HepG2 (cell line): ENCODE data around the gene GALNT10. TPM values are rescaled to one million over a fixed set of nuclear protein-coding genes. Genes with fewer than 3 reads are reported as not detected.

Experiments used
- ATAC-seq: fragments of 200-7000 bp; cut with Tn5 transposase; 3 replicates; pipeline ENCODE4 v1.9.1; 2020; ENCODE audit warnings: mild to moderate bottlenecking, moderate library complexity
- BruUV-seq: library from RNA; stranded (reverse); fragments of 400-500 nt; replicated peaks from 2 replicates; lab custom pipeline; 2021; lab: Mats Ljungman, UMichigan
- CTCF ChIA-PET: fragments of 300-600 bp; formaldehyde crosslinking; extraction: SDS; loops from one replicate; lab custom pipeline; 2021; ENCODE audit warnings: low total read pairs, inconsistent platforms, low intra/inter-chr PET ratio; lab: Yijun Ruan, JAX
- POLR2A ChIA-PET: fragments of 350-600 bp; sonication (Branson Sonifier 250); formaldehyde crosslinking; loops from one replicate; lab custom pipeline; 2020; ENCODE audit warnings: antibody characterized with exemption, inconsistent platforms; lab: Yijun Ruan, JAX
- DNase-seq: peaks from one replicate; pipeline ENCODE4 v3.0.0-alpha.2; 2015; ENCODE audit warnings: low spot score
- FAIRE-seq: peaks from 3 replicates; lab custom pipeline; 2011; peaks lifted over from hg19 to GRCh38; lab: Jason Lieb, UNC
- H2AFZ ChIP-seq: one replicate; pipeline ENCODE4 v1.6.1; 2011; ENCODE audit warnings: low read length, inconsistent platforms
- H3K27ac ChIP-seq: fragments of 300-600 bp; 3 replicates; pipeline ENCODE4 v1.8.0; 2011; ENCODE audit warnings: mixed run types, mild to moderate bottlenecking, mixed read lengths, low read length, inconsistent platforms; ENCODE audit not compliant: insufficient read depth; ENCODE audit errors: extremely low read length
- H3K27me3 ChIP-seq, 2 experiments: fragments of 200-600 bp in 1 of 2; 2 replicates in 1 of 2; 3 replicates in 1 of 2; pipeline versions ENCODE4 v1.6.0 to v1.8.0; 2011; ENCODE audit warnings: low read length in 2 of 2, mild to moderate bottlenecking in 2 of 2, moderate library complexity in 2 of 2, inconsistent platforms in 1 of 2; ENCODE audit not compliant: insufficient read depth in 2 of 2, control insufficient read depth in 1 of 2
- H3K36me3 ChIP-seq, 2 experiments: fragments of 200-600 bp in 1 of 2; replicated peaks in 1 of 2; 2 replicates in 1 of 2; 3 replicates in 1 of 2; pipeline versions ENCODE4 v1.5.1 to v1.8.0; 2011; ENCODE audit warnings: low read length in 2 of 2, inconsistent platforms in 1 of 2; ENCODE audit not compliant: insufficient read depth in 2 of 2, control insufficient read depth in 1 of 2
- H3K4me1 ChIP-seq: 2 replicates; pipeline ENCODE4 v1.5.1; 2012; ENCODE audit warnings: low read length, inconsistent platforms; ENCODE audit not compliant: insufficient read depth
- H3K4me2 ChIP-seq: 2 replicates; pipeline ENCODE4 v1.6.0; 2011; ENCODE audit warnings: low read depth, low read length, inconsistent platforms
- H3K4me3 ChIP-seq, 3 experiments: fragments of 200-600 bp in 1 of 3; sonication (generic), shearing (Covaris generic) in 1 of 3; replicated peaks in 1 of 3; 2 replicates each; pipeline ENCODE4 v1.5.1; 2011 to 2016; ENCODE audit warnings: low read length in 3 of 3, inconsistent platforms in 2 of 3, low read depth in 2 of 3, mild to moderate bottlenecking in 2 of 3, control low read depth in 1 of 3, mixed read lengths in 1 of 3; ENCODE audit not compliant: insufficient read depth in 1 of 3
- H3K79me2 ChIP-seq: one replicate; pipeline ENCODE4 v1.6.1; 2011; ENCODE audit warnings: low read length, inconsistent platforms; ENCODE audit not compliant: insufficient read depth
- H3K9ac ChIP-seq: 2 replicates; pipeline ENCODE4 v1.6.0; 2011; ENCODE audit warnings: mild to moderate bottlenecking, low read depth, low read length, inconsistent platforms; ENCODE audit not compliant: insufficient read depth
- H3K9me3 ChIP-seq: 2 replicates; pipeline ENCODE4 v1.5.1; 2012; ENCODE audit warnings: mild to moderate bottlenecking, low read length
- H4K20me1 ChIP-seq: 2 replicates; pipeline ENCODE4 v1.6.0; 2011; ENCODE audit warnings: inconsistent platforms, mild to moderate bottlenecking, low read length, moderate library complexity; ENCODE audit not compliant: insufficient read depth
- HNRNPK ChIP-seq: fragments of 200-400 bp; formaldehyde crosslinking; IDR thresholded peaks from 2 replicates; pipeline ENCODE4 v1.6.1; 2018; ENCODE audit warnings: low read length, low read depth, moderate library complexity, mild to moderate bottlenecking; ENCODE audit not compliant: poor library complexity, severe bottlenecking
- HOXD1 ChIP-seq: sonication (generic); formaldehyde crosslinking; IDR thresholded peaks from 2 replicates; pipeline ENCODE4 v1.5.0; 2020; ENCODE audit warnings: missing genetic modification reagents
- NCOR1 ChIP-seq: fragments of 200-600 bp; sonication (generic); IDR thresholded peaks from 2 replicates; pipeline ENCODE4 v1.7.0; 2017; ENCODE audit warnings: antibody characterized with exemption, low read length, borderline replicate concordance
- SMAD9 ChIP-seq: sonication (generic); formaldehyde crosslinking; IDR thresholded peaks from 2 replicates; pipeline ENCODE4 v1.5.1; 2020; ENCODE audit warnings: mild to moderate bottlenecking, missing genetic modification reagents
- ZKSCAN1 ChIP-seq: fragments of 150-350 bp; IDR thresholded peaks from 2 replicates; pipeline ENCODE4 v1.6.1; 2014; ENCODE audit warnings: low read length
- ZKSCAN5 ChIP-seq: sonication (generic); formaldehyde crosslinking; IDR thresholded peaks from 2 replicates; pipeline ENCODE4 v1.5.1; 2020; ENCODE audit warnings: mild to moderate bottlenecking, missing genetic modification reagents
- WGBS: methylation state at CpG from one replicate; pipeline ENCODE4 v1.1.6; 2017; ENCODE audit warnings: low lambda C conversion rate; 5-methylcytosine and 5-hydroxymethylcytosine counted together
- in situ Hi-C: cut with HindIII; loops from 2 replicates; pipeline ENCODE4 v1.10.0; 2017; ENCODE audit warnings: low pct_unique_long_range_greater_than_20kb; ENCODE audit not compliant: extremely low pct_ligation_motif_present
- intact Hi-C: fragments of 100-400 bp; cut with micrococcal nuclease; formaldehyde crosslinking; loops from one replicate; pipeline ENCODE4 v1.10.0; 2022; ENCODE audit not compliant: unreplicated experiment
- polyA plus RNA-seq, 8 experiments: library from polyadenylated mRNA; depleted of rRNA in 3 of 8; stranded (reverse) in 7 of 8; unstranded in 1 of 8; fragments of >200 nt; fragmentation: Illumina TruSeq in 4 of 8; extraction: Trizol in 4 of 8; gene quantifications; 2 replicates each; pipeline versions ENCODE4 v1.2.1 to v1.2.3, GENCODE V29; 2011 to 2016; ENCODE audit warnings: low read depth in 4 of 8, missing spikeins in 1 of 8, mixed read lengths in 1 of 8; ENCODE audit not compliant: insufficient read depth in 1 of 8
- total RNA-seq, 5 experiments: library from RNA; depleted of rRNA; stranded (reverse); fragments of >200 nt; fragmentation: Illumina TruSeq; extraction: Trizol; gene quantifications; 2 replicates each; pipeline ENCODE4 v1.2.3, GENCODE V29; 2016; ENCODE audit warnings: low read depth in 1 of 5
- TF ChIP-seq, protein P1 (sequence below): sonication (generic); formaldehyde crosslinking; IDR thresholded peaks from 2 replicates; pipeline ENCODE4 v1.4.0; 2020; ENCODE audit warnings: low read depth, mild to moderate bottlenecking, missing genetic modification reagents
- TF ChIP-seq, protein P2 (sequence below): sonication (generic); formaldehyde crosslinking; IDR thresholded peaks from 2 replicates; pipeline ENCODE4 v1.5.0; 2020; ENCODE audit warnings: mild to moderate bottlenecking, missing genetic modification reagents

Gene GALNT10
- total and polyA plus RNA-seq, 2 of the 13 experiments (the other 11 are each of a cell fraction or from before 2014, with no cell fraction given) = 8.1 to 11.2 TPM

DNA sequence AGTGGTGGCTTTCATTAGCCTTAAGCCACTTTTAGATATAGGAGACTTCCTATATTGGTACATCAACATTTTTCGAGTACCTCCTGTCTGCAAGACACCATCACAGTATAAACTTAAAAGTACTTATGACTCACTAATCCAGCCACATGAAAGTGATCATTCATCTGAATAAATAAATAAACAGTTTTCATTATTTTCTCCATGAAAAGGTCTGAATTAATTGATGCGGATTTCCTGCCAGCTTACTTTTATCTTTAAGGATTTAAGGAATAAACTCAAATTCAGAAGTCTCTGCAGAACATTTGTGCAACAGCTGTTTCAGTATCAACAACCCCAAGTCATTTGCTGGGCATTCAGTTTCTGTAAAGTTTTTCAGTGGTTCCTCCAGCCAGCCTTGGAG is 259.3 kb downstream of the GALNT10 start:
- H4K20me1 ChIP-seq = peaks cover 11% of the 10 kb centered on the region
- no peaks in the 10 kb centered on the region for H3K9me3 ChIP-seq
- H3K79me2 ChIP-seq = peaks cover 20% of the 10 kb centered on the region
- WGBS = 96% methylated on average over 2 of the region's 2 CpGs
- POLR2A ChIA-PET = no interaction called here
- no peak overlapping the region for H3K4me3 ChIP-seq
- no TSS peak for BruUV-seq
- no peak overlapping the region for H3K9ac ChIP-seq
- TF ChIP-seq HOXD1 (CRISPR knock-in tag) (no peak), HNRNPK (no peak), SMAD9 (CRISPR knock-in tag) (no peak), ZKSCAN5 (CRISPR knock-in tag) (no peak), ZKSCAN1 (no peak), NCOR1 (no peak)
- TF ChIP-seq, protein P1, sequence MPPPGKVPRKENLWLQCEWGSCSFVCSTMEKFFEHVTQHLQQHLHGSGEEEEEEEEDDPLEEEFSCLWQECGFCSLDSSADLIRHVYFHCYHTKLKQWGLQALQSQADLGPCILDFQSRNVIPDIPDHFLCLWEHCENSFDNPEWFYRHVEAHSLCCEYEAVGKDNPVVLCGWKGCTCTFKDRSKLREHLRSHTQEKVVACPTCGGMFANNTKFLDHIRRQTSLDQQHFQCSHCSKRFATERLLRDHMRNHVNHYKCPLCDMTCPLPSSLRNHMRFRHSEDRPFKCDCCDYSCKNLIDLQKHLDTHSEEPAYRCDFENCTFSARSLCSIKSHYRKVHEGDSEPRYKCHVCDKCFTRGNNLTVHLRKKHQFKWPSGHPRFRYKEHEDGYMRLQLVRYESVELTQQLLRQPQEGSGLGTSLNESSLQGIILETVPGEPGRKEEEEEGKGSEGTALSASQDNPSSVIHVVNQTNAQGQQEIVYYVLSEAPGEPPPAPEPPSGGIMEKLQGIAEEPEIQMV (CRISPR knock-in tag) = no peak
- TF ChIP-seq, protein P2, sequence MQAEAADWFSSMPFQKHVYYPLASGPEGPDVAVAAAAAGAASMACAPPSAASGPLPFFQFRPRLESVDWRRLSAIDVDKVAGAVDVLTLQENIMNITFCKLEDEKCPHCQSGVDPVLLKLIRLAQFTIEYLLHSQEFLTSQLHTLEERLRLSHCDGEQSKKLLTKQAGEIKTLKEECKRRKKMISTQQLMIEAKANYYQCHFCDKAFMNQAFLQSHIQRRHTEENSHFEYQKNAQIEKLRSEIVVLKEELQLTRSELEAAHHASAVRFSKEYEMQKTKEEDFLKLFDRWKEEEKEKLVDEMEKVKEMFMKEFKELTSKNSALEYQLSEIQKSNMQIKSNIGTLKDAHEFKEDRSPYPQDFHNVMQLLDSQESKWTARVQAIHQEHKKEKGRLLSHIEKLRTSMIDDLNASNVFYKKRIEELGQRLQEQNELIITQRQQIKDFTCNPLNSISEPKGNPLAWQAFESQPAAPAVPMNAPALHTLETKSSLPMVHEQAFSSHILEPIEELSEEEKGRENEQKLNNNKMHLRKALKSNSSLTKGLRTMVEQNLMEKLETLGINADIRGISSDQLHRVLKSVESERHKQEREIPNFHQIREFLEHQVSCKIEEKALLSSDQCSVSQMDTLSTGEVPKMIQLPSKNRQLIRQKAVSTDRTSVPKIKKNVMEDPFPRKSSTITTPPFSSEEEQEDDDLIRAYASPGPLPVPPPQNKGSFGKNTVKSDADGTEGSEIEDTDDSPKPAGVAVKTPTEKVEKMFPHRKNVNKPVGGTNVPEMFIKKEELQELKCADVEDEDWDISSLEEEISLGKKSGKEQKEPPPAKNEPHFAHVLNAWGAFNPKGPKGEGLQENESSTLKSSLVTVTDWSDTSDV (CRISPR knock-in tag) = no peak
- no peaks in the 10 kb centered on the region for H3K27me3 ChIP-seq
- ATAC-seq (no peak), DNase-seq (no peak), FAIRE-seq (no peak)
- peaks cover 4 to 27% of the 10 kb centered on the region in 2 experiments for H3K36me3 ChIP-seq
- intact Hi-C loops = no loop called here
- no peak overlapping the region for H3K4me2 ChIP-seq
- CTCF ChIA-PET = no interaction called here
- peaks cover 32% of the 10 kb centered on the region for H3K4me1 ChIP-seq
- no peak overlapping the region for H2AFZ ChIP-seq
- H3K27ac ChIP-seq = no peak overlapping the region
- in situ Hi-C loops = no loop called here
